GM19239 (cell line): ENCODE measurements around the gene ENAM.
"Not testable (repeated sequence)": the region's sequence is repeated elsewhere in the genome, so short reads cannot be mapped to it uniquely, and the experiment has no call there.

ENCODE experiments used
- DNase-seq: peaks from one replicate; pipeline ENCODE4 v3.0.0; 2011; ENCODE audit warnings: low spot score; ENCODE audit not compliant: insufficient read length
- FAIRE-seq: peaks from 2 replicates; lab custom pipeline; 2011; peaks lifted over from hg19 to GRCh38; lab: Jason Lieb, UNC

ENAM gene

GRCh38 chr4:70627620-70628019 lies 924 bp upstream of the ENAM start:
- DNase-seq (no peak), FAIRE-seq (peak; percentile 68)

- no peak for FAIRE-seq
Measured at GRCh38 chr4:70629469-70630090, 1.0 kb downstream of the ENAM start.

GRCh38 chr4:70630162-70630561 lies 1.6 kb downstream of the ENAM start:
- FAIRE-seq, result peak; percentile 56

More at GRCh38 chr4:70629469-70630090, 1.0 kb downstream of the ENAM start:
- DNase-seq, result no peak

GRCh38 chr4:70632028-70632427 lies 3.5 kb downstream of the ENAM start:
- no peak for DNase-seq

More at GRCh38 chr4:70630162-70630561, 1.6 kb downstream of the ENAM start:
- no peak for DNase-seq

GRCh38 chr4:70634482-70634881 lies 5.9 kb downstream of the ENAM start:
- no peak for DNase-seq
- FAIRE-seq, result no peak

More at GRCh38 chr4:70632028-70632427, 3.5 kb downstream of the ENAM start:
- no peak for FAIRE-seq

- DNase-seq (no peak), FAIRE-seq (peak; percentile 90)
Measured at GRCh38 chr4:70637239-70637913, 8.8 kb downstream of the ENAM start.

GRCh38 chr4:70640192-70640591 lies 11.6 kb downstream of the ENAM start:
- no peak for FAIRE-seq
- no peak for DNase-seq

- not testable (repeated sequence) for DNase-seq, FAIRE-seq
Measured at GRCh38 chr4:70650741-70651140, 22.2 kb downstream of the ENAM start.

GRCh38 chr4:70651864-70652506 lies 23.4 kb downstream of the ENAM start:
- FAIRE-seq (peak; percentile 95), DNase-seq (no peak)

- DNase-seq, result no peak
- FAIRE-seq, result peak; percentile 45
Measured at GRCh38 chr4:70654605-70655011, 26.1 kb downstream of the ENAM start.

GRCh38 chr4:70657326-70657725 lies 28.8 kb downstream of the ENAM start:
- no peak for FAIRE-seq
- DNase-seq, result no peak

- DNase-seq (no peak), FAIRE-seq (no peak)
Measured at GRCh38 chr4:70658418-70658817, 29.9 kb downstream of the ENAM start.

GRCh38 chr4:70660106-70660505 lies 31.6 kb downstream of the ENAM start:
- no peak for FAIRE-seq
- no peak for DNase-seq

GRCh38 chr4:70661309-70661922 lies 32.9 kb downstream of the ENAM start:
- DNase-seq, result not testable (repeated sequence)
- FAIRE-seq, result peak; percentile 95

- peak; percentile 90 for FAIRE-seq
- DNase-seq, result no peak
Measured at GRCh38 chr4:70666369-70666768, 37.8 kb downstream of the ENAM start, which contains the start of gene JCHAIN. Gene JCHAIN, minus strand, starts transcription at chr4:70666508. Its CDS starts 18 bp downstream, at chr4:70666490.

GRCh38 chr4:70667740-70668535 lies 39.4 kb downstream of the ENAM start:
- peak; percentile 90 for FAIRE-seq
- DNase-seq, result no peak

- no peak for DNase-seq
- peak; percentile 37 for FAIRE-seq
Measured at GRCh38 chr4:70670332-70671014, 41.9 kb downstream of the ENAM start.

- FAIRE-seq, result peak; percentile 80
- DNase-seq, result no peak
Measured at GRCh38 chr4:70671091-70671490, 42.5 kb downstream of the ENAM start.

GRCh38 chr4:70674191-70674590 lies 45.6 kb downstream of the ENAM start:
- no peak for FAIRE-seq
- DNase-seq, result no peak
